HepG2 (cell line): ENCODE data around the gene COL8A1. TPM values are rescaled to one million over a fixed set of nuclear protein-coding genes. Genes with fewer than 3 reads are reported as not detected.

Experiments used
- CTCF ChIP-seq: sonication (generic); formaldehyde crosslinking; IDR thresholded peaks from 2 replicates; pipeline ENCODE4 v1.5.0; 2020; ENCODE audit warnings: mild to moderate bottlenecking, missing genetic modification reagents, moderate library complexity
- EEA1 ChIP-seq: sonication (generic); formaldehyde crosslinking; IDR thresholded peaks from 2 replicates; pipeline ENCODE4 v1.5.1; 2020; ENCODE audit warnings: mild to moderate bottlenecking, missing genetic modification reagents, borderline replicate concordance
- MTERF4 ChIP-seq: sonication (generic); formaldehyde crosslinking; IDR thresholded peaks from 2 replicates; pipeline ENCODE4 v1.8.0; 2023; ENCODE audit warnings: mild to moderate bottlenecking, missing genetic modification reagents
- RORA ChIP-seq: sonication (generic); formaldehyde crosslinking; IDR thresholded peaks from 2 replicates; pipeline ENCODE4 v1.5.0; 2020; ENCODE audit warnings: mild to moderate bottlenecking, missing genetic modification reagents, moderate library complexity
- SMC3 ChIP-seq: IDR thresholded peaks from 2 replicates; pipeline ENCODE4 v1.6.1; 2011; ENCODE audit warnings: low read length, improper control_type of control experiment
- SNRNP70 ChIP-seq: fragments of 200-400 bp; formaldehyde crosslinking; IDR thresholded peaks from 2 replicates; pipeline ENCODE4 v1.6.1; 2017; ENCODE audit warnings: mild to moderate bottlenecking, low read depth, low read length, moderate library complexity
- ZKSCAN1 ChIP-seq: fragments of 150-350 bp; IDR thresholded peaks from 2 replicates; pipeline ENCODE4 v1.6.1; 2014; ENCODE audit warnings: low read length
- ZNF317 ChIP-seq: sonication (generic); formaldehyde crosslinking; IDR thresholded peaks from 2 replicates; pipeline ENCODE4 v1.5.0; 2020; ENCODE audit warnings: mild to moderate bottlenecking, missing genetic modification reagents
- polyA plus RNA-seq, 8 experiments: library from polyadenylated mRNA; depleted of rRNA in 3 of 8; stranded (reverse) in 7 of 8; unstranded in 1 of 8; fragments of >200 nt; fragmentation: Illumina TruSeq in 4 of 8; extraction: Trizol in 4 of 8; gene quantifications; 2 replicates each; pipeline versions ENCODE4 v1.2.1 to v1.2.3, GENCODE V29; 2011 to 2016; ENCODE audit warnings: low read depth in 4 of 8, missing spikeins in 1 of 8, mixed read lengths in 1 of 8; ENCODE audit not compliant: insufficient read depth in 1 of 8
- total RNA-seq, 5 experiments: library from RNA; depleted of rRNA; stranded (reverse); fragments of >200 nt; fragmentation: Illumina TruSeq; extraction: Trizol; gene quantifications; 2 replicates each; pipeline ENCODE4 v1.2.3, GENCODE V29; 2016; ENCODE audit warnings: low read depth in 1 of 5
- TF ChIP-seq, protein P1 (sequence below): sonication (generic); formaldehyde crosslinking; IDR thresholded peaks from 2 replicates; pipeline ENCODE4 v1.4.0; 2020; ENCODE audit warnings: missing genetic modification reagents
- TF ChIP-seq, protein P2 (sequence below): sonication (generic); formaldehyde crosslinking; IDR thresholded peaks from 2 replicates; pipeline ENCODE4 v1.8.1; 2023; ENCODE audit warnings: missing genetic modification reagents, mild to moderate bottlenecking, borderline replicate concordance
- TF ChIP-seq, protein P3 (sequence below), 2 experiments: sonication (generic) in 1 of 2; formaldehyde crosslinking in 1 of 2; IDR thresholded peaks; 2 replicates each; pipeline versions ENCODE4 v1.4.0 to v1.6.1; 2018 to 2020; ENCODE audit warnings: missing genetic modification reagents in 2 of 2, borderline replicate concordance in 1 of 2, low read depth in 1 of 2, mild to moderate bottlenecking in 1 of 2, missing biosample characterization in 1 of 2
- TF ChIP-seq, protein P4 (sequence below): sonication (generic); formaldehyde crosslinking; IDR thresholded peaks from 2 replicates; pipeline ENCODE4 v1.4.0; 2020; ENCODE audit warnings: missing genetic modification reagents, borderline replicate concordance
- TF ChIP-seq, protein P5 (sequence below): IDR thresholded peaks from 2 replicates; pipeline ENCODE4 v1.6.1; 2012; ENCODE audit warnings: low read length, improper control_type of control experiment

Gene COL8A1
- total and polyA plus RNA-seq, 2 of the 13 experiments (the other 11 are each of a cell fraction or from before 2014, with no cell fraction given) = not detected

DNA sequence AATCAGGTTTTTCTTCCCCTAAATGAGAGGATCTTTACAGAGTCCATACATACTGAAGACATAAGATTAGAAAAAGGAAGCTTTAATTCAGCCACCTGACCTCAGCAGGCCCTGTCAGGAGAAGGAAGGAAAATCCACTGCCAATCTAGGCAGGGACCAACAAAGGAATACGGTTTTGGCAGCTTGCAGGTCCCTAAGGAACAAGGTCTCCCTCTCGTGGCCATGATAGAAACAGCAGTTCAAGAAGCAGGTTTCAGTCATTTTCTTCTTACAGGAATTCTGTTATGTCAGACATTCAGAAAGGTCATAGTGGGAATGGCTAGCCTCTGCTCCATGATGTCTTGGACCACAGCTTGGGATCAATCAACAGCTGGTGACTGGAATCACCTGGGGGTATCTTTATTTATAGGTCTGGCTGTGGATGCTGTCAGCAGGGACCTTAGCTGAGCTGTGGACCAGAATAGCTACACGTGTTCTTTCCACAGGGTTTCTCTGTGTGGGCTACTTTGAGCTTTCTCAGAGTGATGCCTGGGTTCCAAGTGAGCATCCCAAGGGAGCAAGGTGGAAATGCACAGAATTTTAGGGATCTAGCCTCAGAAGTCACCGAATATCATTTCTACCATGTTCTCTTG is 169.9 kb downstream of the COL8A1 start (continued):
- peak; percentile 70 for TF ChIP-seq CTCF (CRISPR knock-in tag)
- TF ChIP-seq SMC3 = peak; percentile 19; the same call in 1 of the 2 replicates
- TF ChIP-seq, protein P1, sequence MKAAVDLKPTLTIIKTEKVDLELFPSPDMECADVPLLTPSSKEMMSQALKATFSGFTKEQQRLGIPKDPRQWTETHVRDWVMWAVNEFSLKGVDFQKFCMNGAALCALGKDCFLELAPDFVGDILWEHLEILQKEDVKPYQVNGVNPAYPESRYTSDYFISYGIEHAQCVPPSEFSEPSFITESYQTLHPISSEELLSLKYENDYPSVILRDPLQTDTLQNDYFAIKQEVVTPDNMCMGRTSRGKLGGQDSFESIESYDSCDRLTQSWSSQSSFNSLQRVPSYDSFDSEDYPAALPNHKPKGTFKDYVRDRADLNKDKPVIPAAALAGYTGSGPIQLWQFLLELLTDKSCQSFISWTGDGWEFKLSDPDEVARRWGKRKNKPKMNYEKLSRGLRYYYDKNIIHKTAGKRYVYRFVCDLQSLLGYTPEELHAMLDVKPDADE (CRISPR knock-in tag) = no peak
- TF ChIP-seq MTERF4 = no peak
- TF ChIP-seq ZNF317 (CRISPR knock-in tag) = no peak
- TF ChIP-seq, protein P2, sequence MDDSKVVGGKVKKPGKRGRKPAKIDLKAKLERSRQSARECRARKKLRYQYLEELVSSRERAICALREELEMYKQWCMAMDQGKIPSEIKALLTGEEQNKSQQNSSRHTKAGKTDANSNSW = no peak
- no peak for TF ChIP-seq SNRNP70
- TF ChIP-seq, protein P3, sequence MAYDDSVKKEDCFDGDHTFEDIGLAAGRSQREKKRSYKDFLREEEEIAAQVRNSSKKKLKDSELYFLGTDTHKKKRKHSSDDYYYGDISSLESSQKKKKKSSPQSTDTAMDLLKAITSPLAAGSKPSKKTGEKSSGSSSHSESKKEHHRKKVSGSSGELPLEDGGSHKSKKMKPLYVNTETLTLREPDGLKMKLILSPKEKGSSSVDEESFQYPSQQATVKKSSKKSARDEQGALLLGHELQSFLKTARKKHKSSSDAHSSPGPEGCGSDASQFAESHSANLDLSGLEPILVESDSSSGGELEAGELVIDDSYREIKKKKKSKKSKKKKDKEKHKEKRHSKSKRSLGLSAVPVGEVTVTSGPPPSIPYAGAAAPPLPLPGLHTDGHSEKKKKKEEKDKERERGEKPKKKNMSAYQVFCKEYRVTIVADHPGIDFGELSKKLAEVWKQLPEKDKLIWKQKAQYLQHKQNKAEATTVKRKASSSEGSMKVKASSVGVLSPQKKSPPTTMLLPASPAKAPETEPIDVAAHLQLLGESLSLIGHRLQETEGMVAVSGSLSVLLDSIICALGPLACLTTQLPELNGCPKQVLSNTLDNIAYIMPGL (CRISPR knock-in tag; IDR thresholded peaks at IDR 0.05; ENCODE audit: borderline replicate concordance in 1 of 2, low read depth in 1 of 2) = no peak
- TF ChIP-seq, protein P4, sequence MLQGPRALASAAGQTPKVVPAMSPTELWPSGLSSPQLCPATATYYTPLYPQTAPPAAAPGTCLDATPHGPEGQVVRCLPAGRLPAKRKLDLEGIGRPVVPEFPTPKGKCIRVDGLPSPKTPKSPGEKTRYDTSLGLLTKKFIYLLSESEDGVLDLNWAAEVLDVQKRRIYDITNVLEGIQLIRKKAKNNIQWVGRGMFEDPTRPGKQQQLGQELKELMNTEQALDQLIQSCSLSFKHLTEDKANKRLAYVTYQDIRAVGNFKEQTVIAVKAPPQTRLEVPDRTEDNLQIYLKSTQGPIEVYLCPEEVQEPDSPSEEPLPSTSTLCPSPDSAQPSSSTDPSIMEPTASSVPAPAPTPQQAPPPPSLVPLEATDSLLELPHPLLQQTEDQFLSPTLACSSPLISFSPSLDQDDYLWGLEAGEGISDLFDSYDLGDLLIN (CRISPR knock-in tag) = no peak
- TF ChIP-seq, protein P5, sequence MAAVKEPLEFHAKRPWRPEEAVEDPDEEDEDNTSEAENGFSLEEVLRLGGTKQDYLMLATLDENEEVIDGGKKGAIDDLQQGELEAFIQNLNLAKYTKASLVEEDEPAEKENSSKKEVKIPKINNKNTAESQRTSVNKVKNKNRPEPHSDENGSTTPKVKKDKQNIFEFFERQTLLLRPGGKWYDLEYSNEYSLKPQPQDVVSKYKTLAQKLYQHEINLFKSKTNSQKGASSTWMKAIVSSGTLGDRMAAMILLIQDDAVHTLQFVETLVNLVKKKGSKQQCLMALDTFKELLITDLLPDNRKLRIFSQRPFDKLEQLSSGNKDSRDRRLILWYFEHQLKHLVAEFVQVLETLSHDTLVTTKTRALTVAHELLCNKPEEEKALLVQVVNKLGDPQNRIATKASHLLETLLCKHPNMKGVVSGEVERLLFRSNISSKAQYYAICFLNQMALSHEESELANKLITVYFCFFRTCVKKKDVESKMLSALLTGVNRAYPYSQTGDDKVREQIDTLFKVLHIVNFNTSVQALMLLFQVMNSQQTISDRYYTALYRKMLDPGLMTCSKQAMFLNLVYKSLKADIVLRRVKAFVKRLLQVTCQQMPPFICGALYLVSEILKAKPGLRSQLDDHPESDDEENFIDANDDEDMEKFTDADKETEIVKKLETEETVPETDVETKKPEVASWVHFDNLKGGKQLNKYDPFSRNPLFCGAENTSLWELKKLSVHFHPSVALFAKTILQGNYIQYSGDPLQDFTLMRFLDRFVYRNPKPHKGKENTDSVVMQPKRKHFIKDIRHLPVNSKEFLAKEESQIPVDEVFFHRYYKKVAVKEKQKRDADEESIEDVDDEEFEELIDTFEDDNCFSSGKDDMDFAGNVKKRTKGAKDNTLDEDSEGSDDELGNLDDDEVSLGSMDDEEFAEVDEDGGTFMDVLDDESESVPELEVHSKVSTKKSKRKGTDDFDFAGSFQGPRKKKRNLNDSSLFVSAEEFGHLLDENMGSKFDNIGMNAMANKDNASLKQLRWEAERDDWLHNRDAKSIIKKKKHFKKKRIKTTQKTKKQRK = no peak
- TF ChIP-seq EEA1 (CRISPR knock-in tag) = no peak
- TF ChIP-seq RORA (CRISPR knock-in tag) = no peak
- TF ChIP-seq ZKSCAN1 = no peak
